GM18499 (cell line): ENCODE data around the gene SYT17.
A peak's percentile ranks its signal among the peaks of the same experiment; 100 is the strongest.

Source experiments
- ATAC-seq: cut with Tn5 transposase; IDR thresholded peaks from one replicate; pipeline ENCODE4 v1.9.1; 2021; ENCODE audit warnings: moderate number of reproducible peaks; ENCODE audit not compliant: insufficient read depth, unreplicated experiment

SYT17 gene

DNA sequence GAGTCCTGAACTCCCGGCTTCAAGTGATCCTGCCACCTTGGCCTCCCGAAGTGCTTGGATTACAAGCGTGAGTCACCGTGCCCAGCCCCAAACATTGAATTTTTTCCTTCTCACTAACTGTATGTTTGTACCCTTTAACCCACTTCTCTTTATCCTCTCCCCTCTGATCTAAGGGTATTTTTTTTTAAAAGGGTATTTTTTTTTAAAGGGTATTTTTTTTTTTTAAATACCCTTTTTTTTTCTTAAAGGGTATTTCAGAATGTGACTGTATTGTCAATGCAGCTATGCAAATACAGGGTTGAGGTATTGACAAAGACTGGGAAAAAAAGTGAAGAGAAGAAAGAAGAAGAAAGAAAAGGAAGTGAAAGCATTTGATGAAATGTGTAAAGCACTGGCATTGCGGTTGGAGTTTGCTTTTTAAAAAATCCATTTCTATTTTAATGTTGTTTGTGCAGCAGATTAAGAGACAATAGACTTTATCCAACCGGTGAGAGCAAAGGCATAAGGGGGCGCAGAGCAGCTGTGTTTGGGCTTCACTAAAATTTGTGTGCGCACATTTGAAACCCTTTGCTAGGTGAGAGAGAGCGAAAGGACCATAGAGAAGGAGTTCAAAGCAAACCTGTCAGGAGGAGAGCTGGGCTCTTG, 42.4 kb downstream of the SYT17 start:
- peak; percentile 79 for ATAC-seq

DNA sequence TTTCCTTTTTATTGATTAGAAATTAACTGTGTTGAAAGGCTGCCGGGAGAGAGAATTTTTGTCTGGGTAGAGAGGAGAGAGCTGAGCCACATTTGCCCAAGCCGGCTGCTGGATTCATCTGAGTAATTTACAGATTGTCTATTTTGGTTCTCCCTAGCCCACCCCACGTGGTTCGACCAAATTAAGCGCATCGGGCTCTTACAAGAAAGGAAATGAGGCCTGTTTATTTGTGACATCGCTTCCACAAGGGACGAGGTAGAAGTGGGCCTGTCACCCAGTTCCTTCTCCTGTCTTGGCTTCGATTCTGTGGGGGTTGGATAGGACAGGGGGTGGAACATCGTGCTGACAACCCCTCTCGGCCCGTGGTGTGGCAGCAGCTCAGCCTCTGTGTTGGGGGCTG, 42.9 kb downstream of the SYT17 start:
- no peak for ATAC-seq

- no peak for ATAC-seq
Observed at GRCh38 chr16:19212059-19212458, 44.0 kb downstream of the SYT17 start.

DNA sequence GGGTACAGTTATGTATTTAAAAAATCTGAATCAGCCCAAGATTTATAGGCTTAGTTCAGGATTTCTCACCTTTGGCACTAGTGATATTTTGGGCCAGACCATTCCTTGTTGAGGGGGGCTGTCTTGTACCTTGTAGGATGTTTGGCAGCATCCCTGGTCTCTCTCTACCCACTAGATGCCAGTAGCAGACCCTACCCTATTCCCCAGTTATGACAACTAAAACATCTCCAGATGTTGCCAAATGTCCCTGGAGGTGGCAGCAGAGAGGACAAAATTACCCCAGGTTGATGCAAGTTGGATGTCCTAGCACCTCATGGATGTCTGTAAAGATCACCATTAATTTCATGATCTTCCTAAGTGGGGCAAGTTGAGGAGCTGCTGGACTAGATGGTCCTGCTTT, 45.8 kb downstream of the SYT17 start:
- ATAC-seq = no peak

- no peak for ATAC-seq
Observed at GRCh38 chr16:19215705-19216104, 47.7 kb downstream of the SYT17 start.

- ATAC-seq = no peak
Observed at GRCh38 chr16:19218581-19218980, 50.5 kb downstream of the SYT17 start.

DNA sequence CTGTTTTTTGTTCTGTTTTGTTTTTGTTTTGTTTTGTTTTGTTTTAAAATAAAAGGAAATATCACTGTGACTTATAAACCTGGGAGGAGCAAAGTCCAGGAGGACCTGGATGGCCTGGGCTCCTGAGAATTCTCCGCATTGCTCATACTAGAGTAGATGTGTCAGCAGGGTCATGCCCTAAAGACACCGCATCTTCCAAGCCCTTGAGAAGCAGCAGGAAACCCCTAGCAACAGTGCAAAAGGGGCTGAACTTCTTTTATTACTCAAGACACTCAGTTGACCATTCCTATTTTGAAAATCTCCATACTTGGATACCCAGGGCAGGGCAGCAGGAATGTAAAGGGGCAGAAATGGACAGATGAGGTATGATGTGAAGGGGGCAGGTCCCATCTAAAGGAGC, 51.8 kb downstream of the SYT17 start:
- ATAC-seq = no peak

DNA sequence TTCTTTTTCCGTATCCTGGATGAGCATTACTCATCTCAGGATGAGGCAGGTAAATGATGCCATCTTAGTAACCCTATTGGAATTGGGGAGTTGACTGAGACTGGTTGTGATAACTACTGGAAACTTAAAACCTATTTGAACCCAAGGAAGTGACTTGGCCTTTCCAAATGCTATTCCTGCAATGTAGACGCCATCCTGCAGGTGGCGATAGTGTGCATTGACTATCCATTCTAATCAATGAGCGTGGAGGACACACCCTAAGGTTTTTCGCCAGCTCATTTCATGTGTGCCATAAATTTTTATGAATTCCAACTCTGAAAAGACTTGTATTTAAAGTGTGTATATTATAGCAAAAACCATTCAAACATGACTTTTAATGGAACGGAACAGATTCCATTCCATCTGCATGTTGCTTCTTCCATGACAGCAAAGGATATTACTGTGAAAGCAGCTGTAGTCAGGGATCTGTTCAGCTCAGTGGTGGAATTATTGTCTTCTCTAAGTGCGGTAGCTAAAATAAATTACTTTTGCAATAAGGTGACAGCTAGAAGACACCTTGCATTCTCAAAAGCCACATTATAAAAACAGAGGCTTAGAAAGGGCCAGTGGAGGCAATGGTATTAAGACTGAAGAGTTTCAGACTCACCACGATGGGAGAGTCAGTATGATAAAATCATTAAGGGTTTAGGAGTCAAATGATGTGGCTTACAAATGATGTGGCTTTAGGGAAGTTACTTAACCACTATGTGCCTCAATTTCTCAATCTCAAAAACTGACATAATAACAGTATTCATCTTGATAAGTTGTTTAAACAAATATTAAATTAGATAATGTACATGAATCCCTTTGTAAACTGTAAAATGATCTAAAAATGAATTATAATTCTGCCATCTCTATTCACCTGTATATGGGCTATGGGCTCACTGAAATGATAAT, 55.5 kb downstream of the SYT17 start:
- ATAC-seq = no peak

DNA sequence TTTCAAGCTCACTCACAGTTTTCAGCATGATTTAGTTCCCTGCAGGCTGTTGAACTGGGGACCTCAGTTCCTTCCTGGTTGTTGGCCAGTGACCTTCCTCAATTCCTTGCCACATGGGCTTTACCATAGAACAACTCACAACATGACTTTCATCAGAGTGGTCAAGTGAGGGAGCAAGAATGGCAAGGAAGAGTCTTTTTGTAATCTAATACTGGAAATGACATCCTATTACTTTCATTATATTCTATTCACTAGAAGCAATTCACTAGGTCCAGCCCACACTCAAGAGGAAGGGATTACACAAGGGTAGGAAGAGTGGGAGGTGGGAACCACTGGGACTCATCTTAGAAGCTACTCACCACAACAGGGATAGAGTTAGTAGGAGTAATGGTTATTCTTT, 57.6 kb downstream of the SYT17 start:
- ATAC-seq = no peak

DNA sequence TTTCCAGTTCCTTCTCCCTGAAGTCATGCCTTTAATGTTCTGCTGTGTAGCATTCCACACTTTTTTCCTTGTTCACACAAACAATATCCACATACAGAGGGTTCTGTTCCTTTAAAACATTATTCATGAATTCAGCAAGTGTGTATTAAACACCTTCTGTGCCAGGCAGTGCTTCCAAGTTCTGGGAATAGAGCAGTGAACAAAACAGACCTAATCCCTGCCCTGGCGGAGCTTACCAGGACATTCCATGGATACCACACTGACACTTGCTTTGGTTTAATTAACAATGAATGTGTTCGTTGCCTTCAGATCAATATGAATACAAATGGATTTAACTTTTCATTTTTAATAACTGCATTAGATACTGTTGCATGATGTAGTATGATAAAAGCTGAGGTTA, 59.6 kb downstream of the SYT17 start:
- ATAC-seq = no peak

DNA sequence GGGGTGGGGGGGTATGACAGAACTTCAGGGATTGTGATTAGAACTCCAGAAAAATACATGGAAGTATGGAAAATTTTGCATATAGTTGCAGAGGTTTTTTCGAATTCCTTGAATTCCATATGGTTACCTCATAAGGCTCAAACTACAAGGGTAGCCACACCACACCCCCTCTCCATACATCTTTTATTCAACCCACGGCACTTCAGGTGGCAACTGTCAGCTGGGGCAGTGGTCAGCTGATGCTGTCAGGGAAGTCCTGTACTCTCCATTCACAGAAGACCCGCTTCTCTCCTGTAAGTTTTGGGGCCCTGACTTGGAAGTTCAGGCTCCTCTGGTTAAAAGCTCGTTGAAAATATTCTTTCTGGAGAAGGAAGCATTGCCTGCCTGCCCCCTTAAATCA, 60.0 kb downstream of the SYT17 start:
- ATAC-seq = no peak

DNA sequence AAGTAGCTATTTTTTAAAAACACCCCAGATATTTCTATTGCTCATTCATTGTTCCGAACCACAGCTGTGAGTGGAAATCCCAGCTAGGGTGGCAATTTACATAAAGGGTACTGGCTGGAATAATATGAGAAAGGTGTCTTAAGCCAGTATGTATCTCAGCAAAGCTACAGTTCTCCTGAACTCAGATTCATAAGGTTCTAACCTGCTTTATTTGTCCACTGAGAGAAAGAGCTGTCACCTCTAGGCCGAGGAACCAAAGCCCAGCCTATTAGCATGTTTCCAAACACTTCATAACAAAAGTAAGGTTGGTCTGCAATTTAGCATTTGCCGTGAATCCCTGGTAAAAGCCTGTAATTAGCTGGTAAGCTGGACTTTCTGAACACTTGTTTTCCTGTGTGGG, 60.5 kb downstream of the SYT17 start:
- no peak for ATAC-seq

GRCh38 chr16:19230575-19230974, 62.5 kb downstream of the SYT17 start:
- no peak for ATAC-seq

DNA sequence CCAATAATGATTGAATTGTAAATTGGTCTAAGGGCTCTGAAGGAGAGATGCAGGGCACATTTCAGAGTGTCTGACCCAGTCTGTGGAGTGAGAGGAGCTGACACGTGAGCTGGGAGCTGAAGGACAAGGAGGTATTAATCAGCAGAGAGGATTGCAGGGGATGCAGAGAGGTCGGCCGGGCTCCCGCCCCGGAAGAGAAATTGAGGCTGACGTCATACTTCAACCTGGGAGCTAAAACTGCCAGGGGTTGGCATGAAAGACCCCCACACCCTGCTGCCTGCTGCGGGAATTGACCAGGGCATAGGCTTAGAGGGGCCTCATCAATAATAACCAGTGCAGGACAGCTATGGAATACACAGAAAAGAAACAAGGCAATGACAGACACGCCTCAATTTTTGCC, 63.8 kb downstream of the SYT17 start:
- no peak for ATAC-seq

- no peak for ATAC-seq
Observed at GRCh38 chr16:19232988-19233387, 64.9 kb downstream of the SYT17 start.

DNA sequence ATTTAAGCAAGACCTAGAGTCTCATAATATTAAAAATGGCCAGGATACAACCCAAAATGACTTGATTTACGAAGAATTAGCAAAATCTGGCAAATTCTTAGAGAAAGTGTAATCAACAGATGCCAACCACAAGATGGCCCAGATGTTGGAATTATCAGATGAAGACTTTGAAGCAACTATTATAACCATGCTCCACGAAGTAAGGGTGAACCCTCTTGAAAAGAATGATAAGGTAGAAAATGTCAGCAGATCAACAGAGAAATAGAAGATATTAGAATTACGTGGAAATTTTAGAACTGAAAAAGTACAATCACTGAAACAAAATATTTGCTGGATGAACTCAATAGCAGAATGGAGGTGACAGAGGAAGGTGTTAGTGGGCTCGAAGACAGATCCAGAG, 67.4 kb downstream of the SYT17 start:
- no peak for ATAC-seq

GRCh38 chr16:19235886-19236285, 67.8 kb downstream of the SYT17 start:
- no peak for ATAC-seq

DNA sequence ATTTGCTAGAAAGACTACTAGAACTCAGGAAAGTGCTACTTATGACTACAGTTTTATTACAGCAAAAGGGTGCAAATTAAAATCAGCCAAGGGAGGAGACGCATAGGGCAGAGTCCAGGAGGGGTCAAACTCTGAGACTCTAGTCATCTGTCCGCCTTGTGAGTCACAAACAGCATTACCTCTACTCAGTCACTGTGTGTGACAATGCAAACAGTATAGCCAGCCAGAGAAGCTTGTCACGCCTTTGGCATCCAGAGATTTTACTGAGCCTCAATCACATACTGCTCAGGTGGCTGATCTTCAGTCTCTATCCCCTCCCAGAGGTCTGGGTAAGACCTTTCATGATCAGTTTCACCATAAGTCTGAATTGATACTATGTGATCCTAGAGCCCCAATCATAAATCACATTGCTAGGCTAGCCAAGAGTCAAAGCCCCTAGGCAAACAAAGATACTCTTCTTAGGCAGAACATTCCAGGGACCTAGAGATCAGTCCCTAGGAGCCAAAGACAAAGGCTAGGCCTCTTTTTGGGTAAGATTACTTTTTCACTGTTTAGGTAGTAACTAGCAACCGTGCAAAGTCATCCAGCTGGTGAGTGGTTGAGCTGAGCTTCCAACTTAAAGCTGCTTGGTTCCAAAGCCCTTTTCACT, 68.6 kb downstream of the SYT17 start:
- ATAC-seq = no peak

DNA sequence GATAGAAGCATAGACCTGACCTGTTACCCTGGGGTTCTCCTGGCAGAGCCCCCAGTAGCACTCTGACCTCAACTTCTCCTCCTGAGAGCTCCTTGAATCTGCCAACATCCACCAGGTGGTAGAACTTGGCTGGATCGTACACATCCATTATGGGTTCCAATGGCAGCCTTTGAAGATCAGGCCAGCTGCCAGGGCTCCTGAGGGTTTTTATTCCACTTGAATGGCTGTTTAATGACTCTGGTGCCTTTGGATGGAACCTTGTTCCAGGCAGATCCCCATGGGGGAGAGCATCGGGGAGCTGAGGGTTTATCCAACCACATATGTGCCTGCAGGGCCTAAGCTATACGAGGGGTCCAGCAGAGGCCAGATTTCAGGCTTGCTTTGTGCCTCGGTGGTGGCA, 70.4 kb downstream of the SYT17 start:
- ATAC-seq = no peak

GRCh38 chr16:19239511-19240155, 71.6 kb downstream of the SYT17 start:
- no peak for ATAC-seq

- ATAC-seq = no peak
Observed at GRCh38 chr16:19240494-19240893, 72.5 kb downstream of the SYT17 start.
